Hepatocyte (in vitro differentiated cells): ENCODE data around the gene PCDHB11. TPM values are rescaled to one million over a fixed set of nuclear protein-coding genes. Genes with fewer than 3 reads are reported as not detected.
"Not testable (repeated sequence)": the region's sequence is repeated elsewhere in the genome, so short reads cannot be mapped to it uniquely, and the experiment has no call there.

ENCODE experiments used
- DNase-seq: peaks from one replicate; pipeline ENCODE4 v3.0.0-alpha.2; 2016; ENCODE audit warnings: low spot score
- H2AFZ ChIP-seq: fragments of 200-600 bp; sonication (generic); 2 replicates; pipeline ENCODE4 v1.6.0; 2016; ENCODE audit warnings: antibody characterized with exemption, mild to moderate bottlenecking
- H3K27ac ChIP-seq: fragments of 200-600 bp; sonication (generic); 2 replicates; pipeline ENCODE4 v1.5.1; 2016; ENCODE audit warnings: mild to moderate bottlenecking
- H3K27me3 ChIP-seq: fragments of 200-600 bp; sonication (generic); 2 replicates; pipeline ENCODE4 v1.6.1; 2016
- H3K36me3 ChIP-seq: fragments of 200-600 bp; sonication (generic); replicated peaks from 2 replicates; pipeline ENCODE4 v1.5.1; 2016; ENCODE audit warnings: low read depth; ENCODE audit not compliant: insufficient read depth
- H3K4me1 ChIP-seq: fragments of 200-600 bp; sonication (generic); 2 replicates; pipeline ENCODE4 v1.5.1; 2016; ENCODE audit warnings: mild to moderate bottlenecking, moderate library complexity; ENCODE audit not compliant: insufficient read depth
- H3K4me2 ChIP-seq: fragments of 200-600 bp; sonication (generic); 2 replicates; pipeline ENCODE4 v1.6.0; 2016
- H3K4me3 ChIP-seq: fragments of 200-600 bp; sonication (generic); 2 replicates; pipeline ENCODE4 v1.5.1; 2016; ENCODE audit warnings: mild to moderate bottlenecking
- H3K79me2 ChIP-seq: fragments of 200-600 bp; sonication (generic); 2 replicates; pipeline ENCODE4 v1.6.0; 2017; ENCODE audit warnings: mild to moderate bottlenecking
- H3K9me2 ChIP-seq: fragments of 200-600 bp; sonication (generic); replicated peaks from 2 replicates; pipeline ENCODE4 v1.6.0; 2017; ENCODE audit warnings: mild to moderate bottlenecking; ENCODE audit not compliant: insufficient read depth
- H3K9me3 ChIP-seq: fragments of 200-600 bp; sonication (generic); 2 replicates; pipeline ENCODE4 v1.5.1; 2016; ENCODE audit warnings: low read depth, mild to moderate bottlenecking
- H4K20me1 ChIP-seq: fragments of 200-600 bp; sonication (generic); 2 replicates; pipeline ENCODE4 v1.6.0; 2016; ENCODE audit warnings: mild to moderate bottlenecking; ENCODE audit not compliant: insufficient read depth, poor library complexity, severe bottlenecking
- EZH2 ChIP-seq: fragments of 200-600 bp; sonication (generic); IDR thresholded peaks from 2 replicates; pipeline ENCODE4 v1.6.1; 2016; ENCODE audit warnings: antibody characterized with exemption, mild to moderate bottlenecking, borderline replicate concordance
- EZH2phosphoT487 ChIP-seq: fragments of 200-600 bp; sonication (generic); IDR thresholded peaks from one replicate; pipeline ENCODE4 v1.6.1; 2018; ENCODE audit warnings: antibody characterized with exemption, mild to moderate bottlenecking, low read depth, moderate library complexity; ENCODE audit not compliant: unreplicated experiment, severe bottlenecking
- WGBS: methylation state at CpG from one replicate; pipeline ENCODE4 v1.1.6; 2016; ENCODE audit warnings: low lambda C conversion rate; ENCODE audit errors: missing lambda C conversion rate; 5-methylcytosine and 5-hydroxymethylcytosine counted together
- polyA plus RNA-seq: library from polyadenylated mRNA; unstranded; fragments of >200 nt; fragmentation: Nextera tagmentation; extraction: Ambion mirVana; gene quantifications from 2 replicates; pipeline ENCODE4 v1.2.1, GENCODE V29; 2016
- total RNA-seq: library from RNA; depleted of rRNA; stranded (reverse); fragments of >200 nt; gene quantifications from 2 replicates; pipeline ENCODE4 v1.2.3, GENCODE V29; 2014
- TF ChIP-seq, protein P1 (sequence below): fragments of 200-600 bp; sonication (generic); IDR thresholded peaks from 2 replicates; pipeline ENCODE4 v1.5.1; 2016; ENCODE audit warnings: antibody characterized with exemption, mild to moderate bottlenecking; ENCODE audit not compliant: poor library complexity

Gene PCDHB11
- total and polyA plus RNA-seq, 2 experiments from 2014 or later = 1.8 to 2.1 TPM

GRCh38 chr5:141172381-141173204 lies 26.8 kb upstream of the PCDHB11 start, which contains the start of gene PCDHB7:
Gene PCDHB7, plus strand, starts transcription at chr5:141172644. Its CDS starts 192 bp downstream, at chr5:141172836.
- Histone ChIP-seq H3K27me3 (no peaks in the 10 kb centered on the region), H2AFZ (no peak within 1 kb of the TSS), H3K36me3 (no peaks in the 10 kb centered on the region), H3K79me2 (no peaks in the 10 kb centered on the region), H3K4me2 (no peak within 1 kb of the TSS), H3K9me3 (peaks cover 10% of the 10 kb centered on the region), H4K20me1 (no peaks in the 10 kb centered on the region), H3K27ac (no peak within 1 kb of the TSS), H3K9me2 (no peaks in the 10 kb centered on the region), H3K4me3 (no peak within 1 kb of the TSS), H3K4me1 (no peaks in the 10 kb centered on the region)
- no peak for TF ChIP-seq EZH2
- TF ChIP-seq, protein P1, sequence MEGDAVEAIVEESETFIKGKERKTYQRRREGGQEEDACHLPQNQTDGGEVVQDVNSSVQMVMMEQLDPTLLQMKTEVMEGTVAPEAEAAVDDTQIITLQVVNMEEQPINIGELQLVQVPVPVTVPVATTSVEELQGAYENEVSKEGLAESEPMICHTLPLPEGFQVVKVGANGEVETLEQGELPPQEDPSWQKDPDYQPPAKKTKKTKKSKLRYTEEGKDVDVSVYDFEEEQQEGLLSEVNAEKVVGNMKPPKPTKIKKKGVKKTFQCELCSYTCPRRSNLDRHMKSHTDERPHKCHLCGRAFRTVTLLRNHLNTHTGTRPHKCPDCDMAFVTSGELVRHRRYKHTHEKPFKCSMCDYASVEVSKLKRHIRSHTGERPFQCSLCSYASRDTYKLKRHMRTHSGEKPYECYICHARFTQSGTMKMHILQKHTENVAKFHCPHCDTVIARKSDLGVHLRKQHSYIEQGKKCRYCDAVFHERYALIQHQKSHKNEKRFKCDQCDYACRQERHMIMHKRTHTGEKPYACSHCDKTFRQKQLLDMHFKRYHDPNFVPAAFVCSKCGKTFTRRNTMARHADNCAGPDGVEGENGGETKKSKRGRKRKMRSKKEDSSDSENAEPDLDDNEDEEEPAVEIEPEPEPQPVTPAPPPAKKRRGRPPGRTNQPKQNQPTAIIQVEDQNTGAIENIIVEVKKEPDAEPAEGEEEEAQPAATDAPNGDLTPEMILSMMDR = peak; percentile 3
- WGBS = 76% methylated on average over 20 of the region's 20 CpGs
- DNase-seq = no peak

DNA sequence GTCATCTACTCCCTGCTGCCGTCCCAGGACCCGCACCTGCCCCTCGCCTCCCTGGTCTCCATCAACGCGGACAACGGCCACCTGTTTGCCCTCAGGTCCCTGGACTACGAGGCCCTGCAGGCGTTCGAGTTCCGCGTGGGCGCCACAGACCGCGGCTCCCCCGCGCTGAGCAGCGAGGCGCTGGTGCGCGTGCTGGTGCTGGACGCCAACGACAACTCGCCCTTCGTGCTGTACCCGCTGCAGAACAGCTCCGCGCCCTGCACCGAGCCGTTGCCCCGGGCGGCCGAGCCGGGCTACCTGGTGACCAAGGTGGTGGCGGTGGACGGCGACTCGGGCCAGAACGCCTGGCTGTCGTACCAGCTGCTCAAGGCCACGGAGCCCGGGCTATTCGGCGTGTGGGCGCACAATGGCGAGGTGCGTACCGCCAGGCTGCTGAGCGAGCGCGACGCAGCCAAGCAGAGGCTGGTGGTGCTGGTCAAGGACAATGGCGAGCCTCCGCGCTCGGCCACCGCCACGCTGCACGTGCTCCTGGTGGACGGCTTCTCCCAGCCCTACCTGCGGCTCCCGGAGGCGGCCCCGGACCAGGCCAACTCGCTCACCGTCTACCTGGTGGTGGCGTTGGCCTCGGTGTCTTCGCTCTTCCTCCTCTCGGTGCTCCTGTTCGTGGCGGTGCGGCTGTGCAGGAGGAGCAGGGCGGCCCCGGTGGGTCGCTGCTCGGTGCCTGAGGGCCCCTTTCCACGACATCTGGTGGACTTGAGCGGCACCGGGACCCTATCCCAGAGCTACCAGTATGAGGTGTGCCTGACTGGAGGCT lies 24.9 kb upstream of the PCDHB11 start:
- peaks cover 10% of the 10 kb centered on the region for H3K9me3 ChIP-seq

DNA sequence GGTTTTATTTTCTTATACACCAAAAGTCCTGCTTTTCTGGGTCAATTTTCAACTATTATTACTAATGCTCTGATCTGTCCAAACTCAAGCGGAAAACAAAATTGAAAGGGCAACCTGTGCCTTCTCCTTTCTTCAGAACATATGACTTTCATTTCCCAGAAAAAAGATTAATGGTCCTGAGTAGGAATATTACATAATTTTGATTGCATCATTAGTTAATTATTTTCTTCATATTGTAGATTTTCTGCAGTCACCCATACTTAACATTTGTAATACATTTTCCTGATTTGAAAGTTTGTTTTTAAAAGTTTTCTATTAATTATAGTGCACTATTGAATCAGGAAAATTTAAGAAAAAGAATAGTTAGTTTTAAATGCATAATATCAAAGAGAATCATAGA lies 23.5 kb upstream of the PCDHB11 start:
- DNase-seq = no peak
- Histone ChIP-seq H3K4me3 (no peak overlapping the region), H4K20me1 (no peaks in the 10 kb centered on the region), H3K27me3 (no peaks in the 10 kb centered on the region), H3K9me3 (peaks cover 10% of the 10 kb centered on the region), H3K9me2 (no peaks in the 10 kb centered on the region), H3K36me3 (no peaks in the 10 kb centered on the region), H3K79me2 (no peaks in the 10 kb centered on the region), H3K4me1 (no peaks in the 10 kb centered on the region), H2AFZ (no peak overlapping the region), H3K4me2 (no peak overlapping the region), H3K27ac (no peak overlapping the region)
- no peak for TF ChIP-seq EZH2phosphoT487
- TF ChIP-seq, protein P1 = no peak
- TF ChIP-seq EZH2 = no peak
- 97% methylated on average over 1 of the region's 1 CpG for WGBS

More for the DNA sequence above, 24.9 kb upstream of the PCDHB11 start:
- H3K9me2 ChIP-seq, H3K4me1 ChIP-seq, H3K27ac ChIP-seq, H3K36me3 ChIP-seq, H3K4me2 ChIP-seq, H2AFZ ChIP-seq, H3K4me3 ChIP-seq, DNase-seq, H3K27me3 ChIP-seq, H4K20me1 ChIP-seq, H3K79me2 ChIP-seq: not testable (repeated sequence)
- 96% methylated on average over 51 of the region's 79 CpGs for WGBS

GRCh38 chr5:141177577-141178191 lies 21.7 kb upstream of the PCDHB11 start, which contains the start of gene PCDHB8:
Gene PCDHB8, plus strand, starts transcription at chr5:141177790. Its CDS starts 245 bp downstream, at chr5:141178035.
- 75% methylated on average over 14 of the region's 18 CpGs for WGBS
- H3K27me3 ChIP-seq, H3K36me3 ChIP-seq, H3K4me2 ChIP-seq, H3K9me2 ChIP-seq, H3K4me1 ChIP-seq, H3K79me2 ChIP-seq, H2AFZ ChIP-seq, H3K4me3 ChIP-seq, H3K27ac ChIP-seq, DNase-seq, H4K20me1 ChIP-seq: not testable (repeated sequence)
- H3K9me3 ChIP-seq = peaks cover 10% of the 10 kb centered on the region

GRCh38 chr5:141179371-141179770 lies 20.1 kb upstream of the PCDHB11 start:
- H3K27me3 ChIP-seq, H4K20me1 ChIP-seq, H3K4me2 ChIP-seq, H3K79me2 ChIP-seq, H3K9me2 ChIP-seq, H3K4me1 ChIP-seq, H3K27ac ChIP-seq, H3K36me3 ChIP-seq, H2AFZ ChIP-seq, H3K4me3 ChIP-seq, DNase-seq: not testable (repeated sequence)
- 93% methylated on average over 22 of the region's 39 CpGs for WGBS
- peaks cover 10% of the 10 kb centered on the region for H3K9me3 ChIP-seq

DNA sequence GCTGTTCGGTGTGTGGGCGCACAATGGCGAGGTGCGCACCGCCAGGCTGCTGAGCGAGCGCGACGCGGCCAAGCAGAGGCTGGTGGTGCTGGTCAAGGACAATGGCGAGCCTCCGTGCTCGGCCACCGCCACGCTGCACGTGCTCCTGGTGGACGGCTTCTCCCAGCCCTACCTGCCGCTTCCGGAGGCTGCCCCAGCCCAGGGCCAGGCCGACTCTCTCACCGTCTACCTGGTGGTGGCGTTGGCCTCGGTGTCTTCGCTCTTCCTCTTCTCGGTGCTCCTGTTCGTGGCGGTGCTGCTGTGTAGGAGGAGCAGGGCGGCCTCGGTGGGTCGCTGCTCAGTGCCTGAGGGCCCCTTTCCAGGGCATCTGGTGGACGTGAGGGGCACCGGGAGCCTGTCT lies 19.6 kb upstream of the PCDHB11 start:
- H3K36me3 ChIP-seq, H4K20me1 ChIP-seq, H3K79me2 ChIP-seq, H2AFZ ChIP-seq, H3K9me2 ChIP-seq, H3K4me3 ChIP-seq, H3K4me1 ChIP-seq, H3K27me3 ChIP-seq, H3K27ac ChIP-seq, H3K4me2 ChIP-seq, DNase-seq: not testable (repeated sequence)
- peaks cover 10% of the 10 kb centered on the region for H3K9me3 ChIP-seq
- 96% methylated on average over 22 of the region's 32 CpGs for WGBS
